NCI-H1436 treated with DMSO at 0.1 percent for 48 hours (cell line): Measurements from ENCODE around the gene HIKESHI.
"Not testable (repeated sequence)": the region's sequence is repeated elsewhere in the genome, so short reads cannot be mapped to it uniquely, and the experiment has no call there.

Experiments used
- DNase-seq: peaks from one replicate; lab custom pipeline; 2025; lab: John Stamatoyannopoulos, UW

The HIKESHI gene

DNA sequence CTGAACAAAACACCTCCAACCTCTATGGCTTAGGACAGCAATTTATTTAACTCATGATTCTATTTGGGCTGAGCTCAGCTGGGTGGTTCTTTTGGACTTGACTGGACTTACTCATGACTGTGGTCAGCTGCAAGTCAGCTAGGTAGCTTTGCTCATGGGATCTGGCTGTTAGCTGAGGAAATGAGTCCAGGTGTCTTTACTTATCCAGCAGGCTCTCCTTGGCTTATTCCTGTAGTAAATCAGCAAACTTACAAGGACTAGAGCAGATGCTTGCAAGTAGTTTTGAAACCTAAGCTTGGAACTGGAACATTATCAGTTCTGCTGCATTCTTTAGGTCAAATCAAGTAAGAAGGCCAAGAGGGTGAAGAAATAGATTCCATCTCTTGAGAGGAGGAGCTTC lies 8.0 kb upstream of the HIKESHI start:
- no peak for DNase-seq

DNA sequence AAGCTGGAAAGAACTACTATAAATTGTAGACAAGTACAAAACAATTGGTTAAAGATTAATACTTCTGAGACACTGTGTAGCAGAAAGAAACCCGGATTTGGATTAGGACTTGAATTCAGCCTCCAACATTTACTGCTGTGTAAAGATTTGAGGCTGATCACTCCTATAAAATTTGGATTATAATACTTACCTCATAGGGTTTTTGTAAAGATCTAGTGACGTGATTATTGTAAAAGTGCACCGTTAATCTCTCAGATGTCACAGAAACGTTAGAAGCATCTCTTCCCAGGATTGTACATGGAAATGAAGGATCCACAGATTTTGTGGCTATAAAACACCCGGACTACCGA lies 323 bp upstream of the HIKESHI start:
- no peak for DNase-seq

DNA sequence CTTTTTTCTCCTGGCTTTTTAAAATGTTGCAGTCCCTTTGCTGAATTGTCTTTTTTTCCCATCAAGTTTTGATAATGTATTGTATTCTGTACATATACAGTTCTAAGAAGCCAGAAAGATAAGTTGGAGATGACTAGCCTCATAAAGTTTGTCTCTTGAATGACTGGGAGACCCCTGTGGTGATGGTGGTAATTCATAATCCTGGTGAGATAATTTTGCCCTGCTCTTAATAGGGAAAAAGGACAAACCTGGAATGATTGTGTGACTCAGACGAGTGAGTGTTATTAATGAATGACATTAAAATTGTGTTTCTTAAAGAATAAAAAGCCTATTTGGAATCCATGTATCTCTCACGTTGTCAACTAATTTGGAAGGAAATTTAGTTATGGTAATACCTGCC lies 1.2 kb downstream of the HIKESHI start:
- no peak for DNase-seq

DNA sequence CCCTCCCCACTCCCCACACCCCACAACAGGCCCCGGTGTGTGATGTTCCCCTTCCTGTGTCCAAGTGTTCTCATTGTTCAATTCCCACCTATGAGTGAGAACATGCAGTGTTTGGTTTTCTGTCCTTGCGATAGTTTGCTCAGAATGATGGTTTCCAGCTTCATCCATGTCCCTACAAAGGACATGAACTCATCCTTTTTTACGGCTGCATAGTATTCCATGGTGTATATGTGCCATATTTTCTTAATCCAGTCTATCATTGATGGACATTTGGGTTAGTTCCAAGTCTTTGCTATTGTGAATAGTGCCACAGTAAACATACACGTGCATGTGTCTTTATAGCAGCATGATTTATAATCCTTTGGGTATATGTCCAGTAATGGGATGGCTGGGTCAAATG lies 6.7 kb downstream of the HIKESHI start:
- not testable (repeated sequence) for DNase-seq

DNA sequence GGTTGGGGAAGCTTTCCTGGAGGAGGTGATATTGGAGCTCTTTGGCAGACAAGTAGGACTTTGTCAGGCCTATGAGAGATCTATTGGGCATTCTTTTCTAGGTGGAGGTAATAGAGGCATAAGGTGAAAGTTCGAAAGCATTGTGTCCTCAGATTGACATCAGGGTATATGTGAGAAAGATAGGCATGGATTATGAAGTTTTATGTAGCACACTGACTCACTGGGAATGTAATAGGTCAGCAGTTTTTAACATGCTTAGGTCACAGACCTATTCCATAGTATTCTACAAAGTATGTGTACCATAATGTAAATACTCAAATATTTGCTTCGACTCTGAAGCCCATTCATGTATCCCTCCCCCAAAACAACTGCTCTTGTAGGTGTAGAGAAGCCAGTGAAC lies 11.8 kb downstream of the HIKESHI start:
- DNase-seq = no peak

DNA sequence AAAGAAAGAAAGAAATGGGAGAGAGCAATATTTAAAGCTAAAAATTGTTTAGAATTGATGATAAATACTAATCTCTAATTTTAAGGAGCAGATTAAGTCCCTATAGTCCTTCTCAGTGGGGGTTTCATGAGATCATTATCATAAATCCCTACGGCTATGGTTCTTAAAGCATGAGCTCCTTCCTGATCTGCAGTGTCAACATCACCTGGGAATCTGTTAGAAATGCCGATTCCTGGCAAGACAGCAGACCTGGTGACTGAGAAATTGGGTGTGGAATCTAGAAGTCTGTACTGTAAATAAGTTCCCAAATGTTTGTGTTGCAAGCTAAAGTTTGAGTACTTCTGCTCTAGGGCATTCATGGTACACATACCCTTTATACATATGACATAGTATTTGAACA lies 12.6 kb downstream of the HIKESHI start:
- no peak for DNase-seq

DNA sequence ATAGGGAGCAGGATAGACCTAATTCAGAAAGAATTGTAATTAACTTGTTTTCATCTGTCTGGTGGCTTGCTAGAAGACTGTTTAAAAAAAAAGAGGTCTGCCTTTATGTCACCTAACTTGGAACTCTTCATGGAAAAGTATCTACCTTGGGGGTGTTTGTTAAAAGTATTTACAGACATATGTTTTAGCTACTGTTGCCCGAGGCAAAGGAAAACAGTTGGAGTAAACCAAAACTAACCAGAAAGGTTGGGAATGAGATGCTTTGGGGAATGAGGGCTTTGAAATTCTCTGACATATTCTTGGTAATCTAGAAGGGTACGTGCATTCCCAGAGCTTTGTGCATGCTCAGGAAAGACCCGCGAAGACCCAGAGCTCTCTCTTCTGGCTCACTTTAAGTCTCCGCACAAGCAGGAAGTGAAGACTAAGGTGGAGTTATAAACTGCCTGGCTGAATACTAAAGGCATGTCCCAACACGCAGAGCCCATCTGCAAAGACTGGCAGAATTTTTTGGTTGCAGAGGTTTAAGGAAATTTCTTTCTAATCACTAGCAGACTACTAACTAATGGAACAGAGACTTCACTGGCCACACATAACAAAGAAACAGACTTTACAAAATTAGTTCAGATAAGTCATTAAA lies 33.2 kb downstream of the HIKESHI start:
- DNase-seq = no peak

DNA sequence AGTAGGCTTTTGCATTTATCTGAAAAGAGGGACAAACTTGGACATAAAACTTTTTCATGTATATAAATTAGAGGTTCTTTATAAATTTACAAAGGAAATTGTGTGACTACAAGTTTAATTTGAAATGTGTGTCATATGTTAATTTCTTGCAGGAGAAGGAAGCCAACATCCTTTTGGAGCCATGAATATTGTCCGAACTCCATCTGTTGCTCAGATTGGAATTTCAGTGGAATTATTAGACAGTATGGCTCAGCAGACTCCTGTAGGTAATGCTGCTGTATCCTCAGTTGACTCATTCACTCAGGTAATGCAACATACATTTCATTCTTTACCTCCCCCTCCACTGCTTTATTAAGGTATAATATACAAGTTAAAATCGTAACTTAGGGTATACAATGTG lies 35.2 kb downstream of the HIKESHI start:
- DNase-seq = no peak

DNA sequence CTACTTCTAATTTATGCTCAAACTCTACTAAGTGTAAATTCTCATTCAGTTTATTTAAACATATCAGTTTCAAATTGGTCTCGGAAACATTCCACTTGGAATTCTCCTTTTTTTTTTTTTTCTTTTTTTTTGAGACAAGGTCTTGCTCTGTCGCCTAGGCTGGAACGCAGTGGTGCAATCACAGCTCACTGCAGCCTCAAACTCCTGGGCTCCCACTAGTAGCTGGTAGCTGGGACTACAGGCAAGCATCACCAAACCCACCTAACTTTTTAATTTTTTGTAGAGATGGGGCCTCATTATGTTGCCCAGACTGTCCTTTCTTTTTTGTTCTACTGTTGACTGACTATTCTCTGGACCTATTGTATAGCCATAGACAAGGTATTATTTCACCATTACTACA lies 39.3 kb downstream of the HIKESHI start:
- DNase-seq = no peak

DNA sequence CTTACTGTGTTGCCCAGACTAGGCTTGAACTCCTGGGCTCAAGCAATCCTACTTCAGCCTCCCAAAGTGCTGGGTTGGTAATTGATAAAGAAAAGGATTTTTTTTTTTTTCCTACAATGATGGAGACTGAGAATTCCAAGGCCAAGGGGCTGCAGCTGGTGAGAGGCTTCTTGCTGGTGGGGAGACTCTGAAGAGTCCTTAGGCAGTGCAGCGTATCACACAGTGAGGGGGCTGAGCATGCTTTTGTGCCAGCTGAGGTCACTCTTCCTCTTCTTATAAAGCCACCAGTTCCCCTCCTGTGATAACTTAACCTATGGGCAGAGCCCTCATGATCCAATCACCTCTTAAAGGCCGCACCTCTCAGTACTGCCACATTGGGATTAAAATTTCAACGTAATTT lies 44.5 kb downstream of the HIKESHI start:
- DNase-seq = no peak

DNA sequence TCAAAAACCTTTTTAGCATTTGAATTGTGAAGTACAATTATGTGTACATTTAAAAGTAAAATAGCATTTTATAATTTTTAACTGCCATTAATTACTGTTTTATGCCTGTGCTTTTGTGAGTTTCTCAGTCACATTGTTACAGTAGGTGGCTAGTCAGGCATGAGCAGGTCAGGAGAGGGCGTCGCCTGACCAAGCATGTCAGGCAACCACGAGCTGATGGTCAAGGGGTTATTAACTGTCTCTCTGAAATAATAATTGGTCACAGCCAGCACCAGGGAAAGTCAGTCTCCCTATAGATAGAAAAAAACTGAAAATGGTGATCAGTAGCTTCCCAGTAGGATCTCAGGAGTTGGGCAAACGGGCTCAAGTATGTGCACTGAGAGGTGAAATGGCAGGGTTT lies 53.2 kb downstream of the HIKESHI start:
- no peak for DNase-seq

DNA sequence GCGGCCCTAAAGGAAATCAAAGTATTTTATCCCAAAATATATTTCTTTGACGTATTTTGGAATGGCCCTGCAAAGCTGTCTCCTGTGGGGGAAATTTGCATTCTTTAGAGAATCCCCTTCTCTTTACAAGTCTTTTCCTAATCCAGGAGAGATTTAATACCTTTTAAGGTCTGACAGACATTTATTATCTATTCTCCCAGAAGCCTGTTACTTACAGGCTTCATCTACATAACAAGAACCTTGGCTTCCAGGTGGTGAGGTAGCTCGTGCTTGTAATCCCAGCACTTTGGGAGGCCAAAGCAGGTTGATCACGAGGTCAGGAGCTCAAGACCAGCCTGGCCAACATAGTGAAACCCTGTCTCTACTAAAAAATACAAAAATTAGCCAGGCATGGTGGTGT lies 55.4 kb downstream of the HIKESHI start:
- not testable (repeated sequence) for DNase-seq

DNA sequence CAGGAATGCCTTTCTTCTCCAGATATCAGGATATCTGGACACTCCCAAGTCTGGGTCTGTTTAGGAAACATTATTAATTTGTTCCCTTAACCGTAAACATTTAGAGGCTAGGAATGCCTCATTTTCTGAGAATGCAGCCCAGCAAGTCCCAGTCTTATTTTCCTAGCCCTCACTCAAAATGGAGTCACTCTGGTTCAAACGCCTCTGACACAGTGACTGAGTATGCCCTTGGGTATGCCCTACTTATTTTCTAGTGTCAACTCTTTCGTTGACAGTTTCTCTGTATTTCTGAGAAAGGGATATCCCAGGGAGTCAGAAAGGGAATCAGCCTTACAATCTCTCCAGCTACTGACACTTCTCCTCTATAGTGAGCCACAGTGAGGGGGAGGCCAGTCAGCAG lies 56.7 kb downstream of the HIKESHI start:
- DNase-seq = no peak

DNA sequence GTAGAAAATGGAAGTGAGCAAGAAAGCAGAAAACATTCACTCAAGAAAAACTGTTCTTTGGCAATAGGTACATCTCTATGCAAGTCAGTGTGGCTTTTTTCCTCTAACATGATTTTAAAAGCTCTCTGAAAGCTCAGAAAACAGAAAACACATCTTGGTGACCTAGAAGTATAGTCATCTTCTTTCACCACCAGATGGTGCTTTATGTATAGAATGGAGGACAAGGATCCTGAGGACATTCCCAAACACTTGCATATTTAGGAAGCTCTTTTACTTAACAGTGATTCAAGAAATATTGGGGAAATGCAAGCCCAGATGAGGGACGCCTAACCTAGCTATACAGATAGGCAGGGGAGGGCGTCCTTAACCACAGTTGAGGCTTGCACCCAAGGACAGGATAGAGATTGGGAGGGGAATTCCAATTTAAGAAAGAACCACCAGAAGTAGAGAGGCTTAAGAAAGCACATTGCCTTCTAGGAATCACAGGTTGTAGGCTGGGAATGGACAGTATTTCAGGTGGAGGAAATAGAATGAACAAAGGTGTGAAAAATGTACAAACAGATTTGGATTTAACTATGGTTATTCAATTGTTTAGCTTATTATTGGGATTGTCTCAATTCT lies 58.8 kb downstream of the HIKESHI start:
- no peak for DNase-seq

DNA sequence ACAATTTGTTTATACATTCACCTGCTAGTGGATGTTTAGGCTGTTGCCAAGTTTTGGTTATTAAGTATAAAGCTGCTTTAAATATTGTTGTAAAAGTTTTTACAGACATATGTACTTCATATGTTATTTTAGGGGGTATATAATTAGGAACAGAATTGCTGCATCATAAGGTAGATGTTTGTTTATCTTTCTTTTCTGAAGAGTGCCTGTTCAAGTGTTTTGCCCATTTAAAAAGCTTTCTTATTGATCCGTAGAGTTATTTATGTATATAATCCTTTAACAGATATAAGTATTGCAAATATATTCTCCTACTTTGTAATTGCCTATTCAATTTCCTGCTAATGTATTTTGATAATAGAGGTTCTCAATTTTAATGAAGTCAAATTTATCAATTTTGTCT lies 61.4 kb downstream of the HIKESHI start:
- DNase-seq = no peak

DNA sequence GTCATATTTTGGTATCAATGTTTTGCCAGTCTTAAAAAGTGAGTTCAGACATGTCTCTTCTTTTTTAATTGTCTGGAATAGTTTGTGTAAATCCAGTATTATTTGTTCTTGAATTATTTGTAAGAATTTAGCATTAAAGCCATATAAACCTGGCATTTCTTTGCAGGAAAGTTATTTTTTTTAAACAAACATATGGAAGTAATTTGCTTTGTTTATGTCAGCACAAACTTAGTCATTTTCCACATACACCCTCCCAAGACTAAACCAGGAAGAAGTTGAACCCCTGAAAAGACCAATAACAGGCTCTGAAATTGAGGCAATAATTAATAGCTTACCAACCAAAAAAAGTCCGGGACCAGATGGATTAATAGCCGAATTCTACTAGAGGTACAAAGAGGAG lies 63.5 kb downstream of the HIKESHI start:
- DNase-seq = no peak

DNA sequence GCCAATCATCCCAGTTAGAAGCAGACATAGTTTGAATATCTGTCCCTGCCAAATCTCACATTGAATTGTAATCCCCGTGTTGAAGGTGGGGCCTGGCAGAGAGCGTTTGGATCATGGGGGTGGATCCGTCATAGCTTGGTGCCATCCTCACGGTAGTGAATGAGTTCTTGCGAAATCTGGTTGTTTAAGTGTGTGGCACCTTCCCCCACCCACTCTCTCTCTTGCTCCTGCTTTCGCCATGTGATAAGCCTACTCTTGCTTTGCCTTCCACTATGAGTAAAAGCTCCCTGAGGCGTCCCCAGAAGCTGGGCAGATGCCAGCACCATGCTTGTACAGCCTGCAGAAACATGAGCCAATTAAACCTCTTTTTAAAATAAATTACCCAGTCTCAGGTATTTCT lies 67.6 kb downstream of the HIKESHI start:
- DNase-seq = no peak

DNA sequence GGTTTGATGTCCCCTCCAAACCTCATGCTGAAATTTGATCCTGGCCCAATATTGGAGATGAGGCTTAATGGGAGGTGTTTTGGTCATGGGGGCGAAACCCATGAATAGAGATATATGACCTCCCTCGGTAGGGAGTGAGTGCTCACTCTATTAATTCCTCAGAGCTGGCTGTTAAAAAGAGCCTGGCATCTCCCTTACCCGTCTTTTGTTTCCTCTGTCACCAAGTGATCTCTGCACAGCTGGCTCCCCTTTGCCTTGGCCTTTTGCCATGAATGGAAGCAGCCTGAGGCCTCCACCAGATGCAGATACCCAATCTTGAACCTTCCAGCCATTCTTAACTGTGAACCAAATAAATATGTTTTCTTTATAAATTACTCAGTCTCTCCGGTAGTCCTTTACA lies 68.1 kb downstream of the HIKESHI start:
- no peak for DNase-seq

DNA sequence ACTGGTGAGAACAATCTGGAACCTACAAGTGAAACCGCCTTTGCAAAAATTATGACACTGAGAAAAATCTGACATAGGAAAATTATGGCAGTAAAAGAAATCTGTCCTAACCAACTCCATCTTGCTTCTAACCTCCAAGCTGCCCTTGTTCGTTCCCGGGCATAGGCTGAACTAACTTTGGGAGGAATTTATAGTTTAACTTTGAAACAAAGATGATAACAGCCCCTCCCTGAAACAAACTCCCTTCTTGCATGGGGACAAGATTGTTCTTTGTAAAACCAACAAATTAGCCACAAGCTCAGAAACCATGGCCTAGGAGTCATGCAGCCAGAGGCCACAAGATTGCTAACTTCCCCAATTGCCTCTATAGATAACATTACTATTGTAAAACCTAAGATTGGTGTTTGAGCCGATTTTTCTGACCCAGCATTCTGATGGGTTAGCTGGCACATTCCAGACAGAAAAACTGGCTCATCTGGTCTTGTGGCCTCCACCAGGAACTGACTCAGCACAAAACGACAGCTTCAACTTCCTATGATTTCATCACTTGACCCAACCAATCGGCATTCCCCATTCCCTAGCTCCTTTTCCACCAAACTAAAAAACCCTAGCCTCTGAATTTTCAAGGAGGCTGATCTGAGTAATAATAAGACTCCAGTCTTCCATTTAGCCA lies 69.0 kb downstream of the HIKESHI start:
- no peak for DNase-seq

DNA sequence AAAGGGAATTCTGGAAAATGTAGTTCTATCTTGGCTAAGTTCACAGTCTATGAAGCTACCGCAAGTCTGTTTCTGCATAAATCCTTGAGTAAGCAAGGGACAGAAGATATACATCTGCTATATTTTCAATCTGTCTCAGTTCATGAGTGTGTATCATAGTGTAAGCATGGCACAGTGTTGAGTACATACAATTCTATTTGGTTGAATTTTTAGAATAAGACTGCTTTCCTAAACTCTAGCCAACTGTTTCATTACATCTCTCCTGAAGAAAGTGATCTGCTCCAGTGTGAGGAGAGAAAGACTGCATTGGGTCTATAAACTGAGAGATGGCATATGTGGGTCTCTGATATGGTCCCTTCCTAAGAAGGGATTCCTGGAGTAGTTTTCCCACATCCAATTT lies 70.0 kb downstream of the HIKESHI start:
- DNase-seq = no peak

DNA sequence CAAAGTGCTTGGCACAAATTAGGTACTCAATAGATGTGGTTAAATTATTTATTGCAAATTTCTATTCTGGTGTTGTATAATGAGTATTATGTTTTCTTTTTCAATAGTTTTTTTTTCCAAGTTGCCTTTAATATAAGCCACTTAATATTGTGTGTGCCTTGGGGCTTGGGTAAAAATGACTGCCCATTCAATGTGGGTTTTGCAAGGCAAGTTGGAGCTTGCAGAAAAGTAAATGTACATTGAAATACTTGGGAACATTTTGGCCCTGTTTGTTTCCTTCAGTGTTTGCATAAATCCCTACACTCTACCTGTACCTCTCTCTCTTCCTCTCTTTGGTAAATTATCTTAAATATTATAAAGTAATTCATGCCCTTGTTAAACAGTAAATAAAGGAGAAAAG lies 70.5 kb downstream of the HIKESHI start:
- DNase-seq = no peak

DNA sequence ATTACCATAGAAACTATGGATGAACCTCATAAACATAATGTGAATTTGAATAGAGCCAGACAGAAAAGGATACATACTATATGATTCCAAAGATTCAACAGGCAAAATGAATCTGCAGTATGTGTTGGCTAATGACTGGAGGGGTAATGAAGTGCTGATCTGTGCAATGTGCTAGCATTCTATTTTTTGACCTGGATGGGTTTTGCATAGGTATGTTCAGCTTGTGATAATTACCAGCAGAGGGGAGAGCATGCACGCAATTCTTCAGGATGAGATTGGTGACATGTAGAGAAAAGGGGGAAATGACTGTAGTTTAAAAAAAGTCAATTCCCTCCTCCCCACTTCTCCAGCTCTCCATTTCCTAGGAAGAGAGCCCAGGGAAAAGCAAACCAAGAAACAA lies 72.0 kb downstream of the HIKESHI start:
- DNase-seq = no peak

DNA sequence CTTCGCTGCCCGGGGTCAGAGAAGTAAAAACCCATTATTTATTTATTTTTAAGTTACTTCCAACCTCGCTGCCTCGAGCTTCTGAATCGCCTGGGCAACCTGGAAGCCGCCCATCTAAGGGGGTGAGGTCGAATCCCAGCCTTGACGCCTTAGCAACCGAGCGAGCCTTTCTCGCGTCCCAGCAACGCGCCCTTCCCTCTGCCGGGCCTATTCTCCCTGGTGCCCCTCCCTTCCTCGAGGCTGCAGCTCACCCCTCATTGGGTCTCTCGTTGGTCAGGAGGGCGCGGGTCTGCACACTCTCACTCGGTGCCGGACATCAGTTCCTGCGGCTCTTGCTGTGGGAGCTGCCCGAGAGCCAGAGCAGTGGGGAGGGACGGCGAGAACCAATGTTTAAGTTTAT lies 72.5 kb downstream of the HIKESHI start, which contains the start of gene CCDC81:
Gene CCDC81, plus strand, starts transcription at position 302 of the 400 bp plus-strand sequence. CDS start 277 bp downstream, outside the sequence.
- DNase-seq = no peak

DNA sequence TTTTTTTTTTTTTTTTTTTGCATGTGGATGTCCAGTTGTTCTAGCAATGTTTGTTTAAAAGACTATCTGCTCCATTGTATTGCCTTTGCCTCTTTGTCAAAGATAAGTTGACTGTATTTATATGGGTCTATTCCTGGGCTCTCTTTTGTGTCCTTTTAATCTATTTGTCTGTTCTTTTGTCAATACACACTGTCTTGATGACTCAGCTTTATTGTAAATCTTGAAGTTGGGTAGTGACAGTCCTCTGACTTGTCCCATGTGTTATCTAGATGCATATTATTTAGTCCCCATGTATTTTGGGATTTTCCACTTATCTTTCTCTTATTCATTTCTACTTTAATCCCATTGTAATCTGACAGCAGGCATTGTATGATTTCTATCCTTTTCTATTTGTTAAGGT lies 75.9 kb downstream of the HIKESHI start:
- DNase-seq = no peak
